Inflammatory macrophage treated with lipopolysaccharide for 4 hours (primary cell): ENCODE measurements around the gene ICAM1.
"Not testable (repeated sequence)": the region's sequence is repeated elsewhere in the genome, so short reads cannot be mapped to it uniquely, and the experiment has no call there.

ENCODE experiments used
- DNase-seq: peaks from one replicate; pipeline ENCODE4 v3.0.0-alpha.2; 2020

ICAM1 gene

DNA sequence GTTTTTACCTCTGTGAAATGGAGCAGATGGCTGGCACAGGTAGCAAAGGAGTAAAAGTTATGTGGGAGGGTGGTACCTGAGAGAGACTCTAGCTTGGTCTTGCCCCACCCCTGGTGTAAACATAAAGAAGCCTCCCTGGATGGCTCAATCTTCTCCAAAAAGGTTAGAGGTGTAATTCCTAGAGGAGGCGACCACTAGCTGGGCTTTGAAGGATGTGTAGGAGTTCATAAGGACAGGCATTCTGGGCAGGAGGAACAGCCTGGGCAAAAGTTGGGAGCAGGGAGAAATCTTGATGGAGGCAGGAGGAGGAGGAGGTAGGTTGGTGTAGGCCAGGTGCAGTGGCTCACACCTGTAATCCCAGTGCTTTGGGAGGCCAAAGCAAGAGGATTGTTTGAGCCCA is 8.0 kb downstream of the ICAM1 start:
- DNase-seq: no peak

DNA sequence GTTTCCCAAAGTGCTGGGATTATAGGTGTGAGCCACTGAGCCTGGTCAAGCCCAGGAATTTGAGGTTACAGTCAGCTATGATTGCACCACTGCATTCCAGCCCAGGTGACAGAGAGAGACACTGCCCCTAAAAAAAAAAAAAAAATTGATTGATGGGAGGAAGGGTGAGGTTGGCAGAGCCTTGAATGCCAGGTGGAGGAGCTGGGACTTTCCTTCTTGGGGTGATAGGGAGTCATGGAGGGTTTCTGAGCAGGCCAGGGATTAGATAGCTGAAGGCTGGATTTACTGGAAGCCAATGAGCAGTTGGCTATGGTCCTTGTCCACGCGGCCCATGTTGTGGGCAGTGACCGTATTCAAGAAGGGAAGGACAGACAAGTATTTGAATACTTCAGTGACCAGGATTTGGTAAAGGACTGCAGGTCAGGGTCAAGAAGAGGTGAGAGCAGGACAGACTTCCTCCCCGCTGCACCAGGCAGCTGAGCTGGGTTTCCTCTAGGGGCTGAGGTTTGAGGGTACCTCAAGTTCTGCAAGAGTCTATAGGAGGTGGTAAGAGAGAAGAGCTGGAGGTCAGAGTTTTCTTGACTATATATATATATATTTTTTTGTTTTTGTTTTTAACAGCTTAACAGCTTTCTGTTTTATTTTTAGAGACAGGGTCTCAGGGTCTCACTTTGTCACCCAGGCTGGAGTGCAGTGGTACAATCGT is 9.0 kb downstream of the ICAM1 start:
- DNase-seq: no peak

DNA sequence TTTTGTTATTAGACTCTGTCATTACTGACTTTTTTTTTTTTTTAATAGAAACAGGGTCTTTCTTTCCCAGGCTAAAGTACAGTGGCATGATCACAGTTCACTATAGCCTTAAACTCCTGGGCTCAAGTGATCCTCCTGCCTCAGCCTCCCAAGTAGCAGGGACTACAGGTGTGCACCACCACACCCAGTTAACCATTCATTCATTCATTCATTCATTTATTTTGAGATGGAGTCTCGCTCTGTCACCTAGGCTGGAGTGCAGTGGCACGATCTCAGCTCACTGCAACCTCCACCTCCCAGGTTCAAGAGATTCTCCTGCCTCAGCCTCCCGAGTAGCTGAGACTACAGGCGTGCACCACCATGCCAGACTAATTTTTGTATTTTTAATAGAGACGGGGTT is 11.1 kb downstream of the ICAM1 start:
- not testable (repeated sequence) for DNase-seq

DNA sequence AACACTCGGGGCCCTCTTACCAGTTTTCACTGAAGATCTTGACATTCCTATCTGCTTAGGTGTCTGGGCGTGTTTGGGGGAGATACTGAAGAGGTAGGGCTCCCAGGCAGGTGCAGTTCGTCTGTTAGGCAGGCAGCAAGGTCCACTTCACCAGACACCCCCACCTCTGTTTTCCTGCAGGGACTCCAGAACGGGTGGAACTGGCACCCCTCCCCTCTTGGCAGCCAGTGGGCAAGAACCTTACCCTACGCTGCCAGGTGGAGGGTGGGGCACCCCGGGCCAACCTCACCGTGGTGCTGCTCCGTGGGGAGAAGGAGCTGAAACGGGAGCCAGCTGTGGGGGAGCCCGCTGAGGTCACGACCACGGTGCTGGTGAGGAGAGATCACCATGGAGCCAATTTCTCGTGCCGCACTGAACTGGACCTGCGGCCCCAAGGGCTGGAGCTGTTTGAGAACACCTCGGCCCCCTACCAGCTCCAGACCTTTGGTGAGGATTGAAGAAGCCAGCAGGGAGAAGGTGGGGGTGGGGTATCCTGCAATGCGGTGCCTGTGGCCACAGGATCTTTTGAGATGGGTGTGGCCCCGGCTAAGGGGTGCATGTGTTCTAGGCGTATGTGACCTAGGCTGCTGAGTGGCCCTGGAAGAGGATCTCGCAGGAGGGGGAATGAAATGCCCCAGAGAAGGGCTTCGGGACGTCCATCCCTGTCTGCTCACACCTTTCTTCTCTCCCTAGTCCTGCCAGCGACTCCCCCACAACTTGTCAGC is 12.6 kb downstream of the ICAM1 start:
- no peak for DNase-seq

DNA sequence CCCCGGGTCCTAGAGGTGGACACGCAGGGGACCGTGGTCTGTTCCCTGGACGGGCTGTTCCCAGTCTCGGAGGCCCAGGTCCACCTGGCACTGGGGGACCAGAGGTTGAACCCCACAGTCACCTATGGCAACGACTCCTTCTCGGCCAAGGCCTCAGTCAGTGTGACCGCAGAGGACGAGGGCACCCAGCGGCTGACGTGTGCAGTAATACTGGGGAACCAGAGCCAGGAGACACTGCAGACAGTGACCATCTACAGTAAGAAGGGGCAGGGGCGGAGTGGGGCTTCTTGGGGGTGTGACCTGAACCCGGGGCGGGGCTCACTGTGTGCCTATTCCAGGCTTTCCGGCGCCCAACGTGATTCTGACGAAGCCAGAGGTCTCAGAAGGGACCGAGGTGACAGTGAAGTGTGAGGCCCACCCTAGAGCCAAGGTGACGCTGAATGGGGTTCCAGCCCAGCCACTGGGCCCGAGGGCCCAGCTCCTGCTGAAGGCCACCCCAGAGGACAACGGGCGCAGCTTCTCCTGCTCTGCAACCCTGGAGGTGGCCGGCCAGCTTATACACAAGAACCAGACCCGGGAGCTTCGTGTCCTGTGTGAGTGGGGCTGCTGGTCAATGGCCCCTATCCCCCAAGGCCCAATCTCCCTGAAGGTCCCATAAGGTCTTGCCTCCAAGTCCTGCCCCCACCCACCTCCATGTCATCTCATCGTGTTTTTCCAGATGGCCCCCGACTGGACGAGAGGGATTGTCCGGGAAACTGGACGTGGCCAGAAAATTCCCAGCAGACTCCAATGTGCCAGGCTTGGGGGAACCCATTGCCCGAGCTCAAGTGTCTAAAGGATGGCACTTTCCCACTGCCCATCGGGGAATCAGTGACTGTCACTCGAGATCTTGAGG is 13.4 kb downstream of the ICAM1 start:
- no peak for DNase-seq

DNA sequence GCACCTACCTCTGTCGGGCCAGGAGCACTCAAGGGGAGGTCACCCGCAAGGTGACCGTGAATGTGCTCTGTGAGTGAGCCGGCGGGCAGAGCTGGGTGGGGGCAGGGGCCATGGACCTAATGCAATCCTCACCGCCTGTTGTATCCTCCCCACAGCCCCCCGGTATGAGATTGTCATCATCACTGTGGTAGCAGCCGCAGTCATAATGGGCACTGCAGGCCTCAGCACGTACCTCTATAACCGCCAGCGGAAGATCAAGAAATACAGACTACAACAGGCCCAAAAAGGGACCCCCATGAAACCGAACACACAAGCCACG is 14.0 kb downstream of the ICAM1 start:
- DNase-seq: no peak

DNA sequence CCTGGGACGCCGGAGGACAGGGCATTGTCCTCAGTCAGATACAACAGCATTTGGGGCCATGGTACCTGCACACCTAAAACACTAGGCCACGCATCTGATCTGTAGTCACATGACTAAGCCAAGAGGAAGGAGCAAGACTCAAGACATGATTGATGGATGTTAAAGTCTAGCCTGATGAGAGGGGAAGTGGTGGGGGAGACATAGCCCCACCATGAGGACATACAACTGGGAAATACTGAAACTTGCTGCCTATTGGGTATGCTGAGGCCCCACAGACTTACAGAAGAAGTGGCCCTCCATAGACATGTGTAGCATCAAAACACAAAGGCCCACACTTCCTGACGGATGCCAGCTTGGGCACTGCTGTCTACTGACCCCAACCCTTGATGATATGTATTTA is 14.5 kb downstream of the ICAM1 start:
- DNase-seq: no peak

DNA sequence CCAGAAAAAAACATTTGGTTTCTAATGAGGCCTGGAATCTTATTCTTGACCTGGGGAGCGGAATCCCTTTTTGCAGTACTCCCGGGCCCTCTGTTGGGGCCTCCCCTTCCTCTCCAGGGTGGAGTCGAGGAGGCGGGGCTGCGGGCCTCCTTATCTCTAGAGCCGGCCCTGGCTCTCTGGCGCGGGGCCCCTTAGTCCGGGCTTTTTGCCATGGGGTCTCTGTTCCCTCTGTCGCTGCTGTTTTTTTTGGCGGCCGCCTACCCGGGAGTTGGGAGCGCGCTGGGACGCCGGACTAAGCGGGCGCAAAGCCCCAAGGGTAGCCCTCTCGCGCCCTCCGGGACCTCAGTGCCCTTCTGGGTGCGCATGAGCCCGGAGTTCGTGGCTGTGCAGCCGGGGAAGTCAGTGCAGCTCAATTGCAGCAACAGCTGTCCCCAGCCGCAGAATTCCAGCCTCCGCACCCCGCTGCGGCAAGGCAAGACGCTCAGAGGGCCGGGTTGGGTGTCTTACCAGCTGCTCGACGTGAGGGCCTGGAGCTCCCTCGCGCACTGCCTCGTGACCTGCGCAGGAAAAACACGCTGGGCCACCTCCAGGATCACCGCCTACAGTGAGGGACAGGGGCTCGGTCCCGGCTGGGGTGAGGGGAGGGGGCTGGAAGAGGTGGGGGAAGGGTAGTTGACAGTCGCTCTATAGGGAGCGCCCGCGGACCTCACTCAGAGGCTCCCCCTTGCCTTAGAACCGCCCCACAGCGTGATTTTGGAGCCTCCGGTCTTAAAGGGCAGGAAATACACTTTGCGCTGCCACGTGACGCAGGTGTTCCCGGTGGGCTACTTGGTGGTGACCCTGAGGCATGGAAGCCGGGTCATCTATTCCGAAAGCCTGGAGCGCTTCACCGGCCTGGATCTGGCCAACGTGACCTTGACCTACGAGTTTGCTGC is 16.1 kb downstream of the ICAM1 start, which contains the start of gene ICAM4:
Gene ICAM4, plus strand, starts transcription at position 153 of the 935 bp plus-strand sequence. Its CDS starts 58 bp downstream, at position 211.
- peak; percentile 74 for DNase-seq

DNA sequence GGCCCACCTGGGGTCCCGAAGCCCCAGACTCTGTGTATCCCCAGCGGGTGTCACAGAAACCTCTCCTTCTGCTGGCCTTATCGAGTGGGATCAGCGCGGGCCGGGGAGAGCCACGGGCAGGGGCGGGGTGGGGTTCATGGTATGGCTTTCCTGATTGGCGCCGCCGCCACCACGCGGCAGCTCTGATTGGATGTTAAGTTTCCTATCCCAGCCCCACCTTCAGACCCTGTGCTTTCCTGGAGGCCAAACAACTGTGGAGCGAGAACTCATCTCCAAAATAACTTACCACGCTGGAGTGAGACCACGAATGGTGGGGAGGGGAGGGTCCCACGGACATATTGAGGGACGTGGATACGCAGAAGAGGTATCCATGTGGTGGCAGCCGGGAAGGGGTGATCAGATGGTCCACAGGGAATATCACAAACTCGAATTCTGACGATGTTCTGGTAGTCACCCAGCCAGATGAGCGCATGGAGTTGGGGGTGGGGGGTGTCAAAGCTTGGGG is 17.8 kb downstream of the ICAM1 start:
- DNase-seq: peak; percentile 66

DNA sequence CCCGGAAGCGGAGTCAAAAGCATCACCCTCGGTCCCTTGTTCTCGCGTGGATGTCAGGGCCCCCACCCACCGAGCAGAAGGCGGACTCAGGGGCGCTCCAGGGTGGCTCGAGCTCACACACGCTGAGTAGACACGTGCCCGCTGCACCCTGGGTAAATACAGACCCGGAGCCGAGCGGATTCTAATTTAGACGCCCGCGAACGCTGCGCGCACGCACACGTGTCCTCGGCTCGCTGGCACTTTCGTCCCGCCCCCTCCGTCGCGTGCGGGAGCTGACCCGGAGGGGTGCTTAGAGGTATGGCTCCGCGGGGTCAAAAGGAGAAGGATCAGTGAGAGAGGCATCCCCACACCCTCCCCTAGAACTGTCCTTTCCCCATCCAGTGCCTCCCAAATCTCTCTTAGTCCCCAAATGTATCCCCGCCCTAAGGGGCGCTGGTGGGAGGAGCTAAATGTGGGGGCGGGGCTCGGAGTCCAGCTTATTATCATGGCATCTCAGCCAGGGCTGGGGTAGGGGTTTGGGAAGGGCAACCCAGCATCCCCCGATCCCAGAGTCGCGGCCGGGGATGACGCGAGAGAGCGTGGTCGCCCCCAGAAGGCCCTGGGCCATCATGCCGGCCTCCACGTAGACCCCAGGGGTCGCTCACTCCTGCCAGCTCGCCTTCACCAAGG is 18.4 kb downstream of the ICAM1 start:
- DNase-seq: peak; percentile 61

DNA sequence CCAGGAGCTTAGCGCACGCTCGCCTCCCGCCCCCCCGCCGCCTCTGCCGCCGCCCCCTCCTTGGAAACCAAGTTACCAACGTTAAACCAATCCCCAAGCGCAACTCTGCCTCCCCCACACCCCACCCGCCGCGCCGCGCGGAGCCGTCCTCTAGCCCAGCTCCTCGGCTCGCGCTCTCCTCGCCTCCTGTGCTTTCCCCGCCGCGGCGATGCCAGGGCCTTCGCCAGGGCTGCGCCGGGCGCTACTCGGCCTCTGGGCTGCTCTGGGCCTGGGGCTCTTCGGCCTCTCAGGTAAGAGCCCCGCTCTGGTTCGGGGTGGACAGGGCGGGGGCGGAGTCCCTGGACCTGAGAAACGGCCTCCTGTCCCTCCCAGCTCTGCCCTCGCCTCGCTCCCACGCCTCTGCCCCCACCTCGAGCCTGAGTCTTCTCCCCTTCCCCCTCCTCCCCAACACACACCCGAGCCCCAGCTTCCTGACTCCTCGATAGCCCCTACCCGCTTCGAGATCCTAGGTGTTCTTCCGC is 19.0 kb downstream of the ICAM1 start, which contains the start of gene ICAM5:
Gene ICAM5, plus strand, starts transcription at position 117 of the 521 bp plus-strand sequence. Its CDS starts 92 bp downstream, at position 209.
- peak; percentile 35 for DNase-seq

DNA sequence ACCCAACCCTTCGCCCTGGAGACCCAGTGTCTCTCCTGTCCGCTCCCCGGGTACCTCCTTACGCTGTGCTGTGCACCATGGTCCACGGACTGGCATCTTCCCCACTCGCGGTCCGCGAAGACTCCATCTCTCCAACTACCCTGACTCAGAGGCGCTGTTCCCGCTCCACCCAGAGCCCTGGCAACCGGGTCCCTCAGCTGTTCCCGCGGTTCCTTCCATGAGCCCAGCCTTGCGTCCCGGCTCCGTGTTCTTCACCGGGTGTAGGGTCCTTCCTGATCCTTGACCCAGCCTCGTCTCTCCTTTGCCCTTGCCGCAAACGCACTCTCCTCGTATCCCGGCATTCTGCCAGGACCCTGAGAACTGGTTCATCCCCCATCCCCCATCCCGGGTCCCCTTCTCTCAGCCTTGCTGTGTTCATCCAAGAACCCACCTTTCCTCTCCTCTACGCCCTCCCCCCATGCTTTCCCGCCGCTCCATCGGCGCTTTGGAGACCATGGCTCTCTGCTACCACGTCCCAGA is 19.5 kb downstream of the ICAM1 start:
- DNase-seq: no peak

DNA sequence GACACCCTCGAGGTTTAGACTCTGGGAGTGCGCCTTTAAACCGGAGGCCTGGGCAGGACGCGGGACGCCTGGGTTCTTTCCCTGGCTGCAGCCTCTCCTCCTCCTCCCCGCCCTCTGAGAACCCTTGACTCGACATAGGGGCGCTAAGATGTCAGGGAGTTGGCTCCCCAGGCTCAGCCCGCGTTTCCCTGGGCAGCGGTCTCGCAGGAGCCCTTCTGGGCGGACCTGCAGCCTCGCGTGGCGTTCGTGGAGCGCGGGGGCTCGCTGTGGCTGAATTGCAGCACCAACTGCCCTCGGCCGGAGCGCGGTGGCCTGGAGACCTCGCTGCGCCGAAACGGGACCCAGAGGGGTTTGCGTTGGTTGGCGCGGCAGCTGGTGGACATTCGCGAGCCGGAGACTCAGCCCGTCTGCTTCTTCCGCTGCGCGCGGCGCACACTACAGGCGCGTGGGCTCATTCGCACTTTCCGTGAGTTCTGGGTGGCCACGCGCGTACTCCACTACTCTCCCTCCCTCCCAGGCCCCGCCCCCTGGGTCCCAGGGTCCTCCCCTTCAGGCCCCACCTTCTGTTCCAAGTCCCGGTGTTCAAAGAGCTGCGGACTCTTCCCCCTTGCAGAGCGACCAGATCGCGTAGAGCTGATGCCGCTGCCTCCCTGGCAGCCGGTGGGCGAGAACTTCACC is 20.1 kb downstream of the ICAM1 start:
- DNase-seq: peak; percentile 58

DNA sequence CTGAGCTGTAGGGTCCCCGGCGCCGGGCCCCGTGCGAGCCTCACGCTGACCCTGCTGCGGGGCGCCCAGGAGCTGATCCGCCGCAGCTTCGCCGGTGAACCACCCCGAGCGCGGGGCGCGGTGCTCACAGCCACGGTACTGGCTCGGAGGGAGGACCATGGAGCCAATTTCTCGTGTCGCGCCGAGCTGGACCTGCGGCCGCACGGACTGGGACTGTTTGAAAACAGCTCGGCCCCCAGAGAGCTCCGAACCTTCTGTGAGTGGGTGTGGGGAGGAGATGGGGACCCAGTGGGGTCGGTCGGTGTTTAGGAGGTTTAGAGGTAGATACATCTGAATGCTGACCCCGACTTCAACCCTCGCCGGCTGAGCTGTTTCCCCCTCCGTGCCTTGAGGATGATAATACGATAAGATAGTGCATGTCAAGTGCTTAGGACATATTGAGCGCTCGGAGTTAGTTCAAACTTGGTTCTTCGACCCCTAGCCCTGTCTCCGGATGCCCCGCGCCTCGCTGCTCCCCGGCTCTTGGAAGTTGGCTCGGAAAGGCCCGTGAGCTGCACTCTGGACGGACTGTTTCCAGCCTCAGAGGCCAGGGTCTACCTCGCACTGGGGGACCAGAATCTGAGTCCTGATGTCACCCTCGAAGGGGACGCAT is 20.8 kb downstream of the ICAM1 start:
- DNase-seq: no peak

DNA sequence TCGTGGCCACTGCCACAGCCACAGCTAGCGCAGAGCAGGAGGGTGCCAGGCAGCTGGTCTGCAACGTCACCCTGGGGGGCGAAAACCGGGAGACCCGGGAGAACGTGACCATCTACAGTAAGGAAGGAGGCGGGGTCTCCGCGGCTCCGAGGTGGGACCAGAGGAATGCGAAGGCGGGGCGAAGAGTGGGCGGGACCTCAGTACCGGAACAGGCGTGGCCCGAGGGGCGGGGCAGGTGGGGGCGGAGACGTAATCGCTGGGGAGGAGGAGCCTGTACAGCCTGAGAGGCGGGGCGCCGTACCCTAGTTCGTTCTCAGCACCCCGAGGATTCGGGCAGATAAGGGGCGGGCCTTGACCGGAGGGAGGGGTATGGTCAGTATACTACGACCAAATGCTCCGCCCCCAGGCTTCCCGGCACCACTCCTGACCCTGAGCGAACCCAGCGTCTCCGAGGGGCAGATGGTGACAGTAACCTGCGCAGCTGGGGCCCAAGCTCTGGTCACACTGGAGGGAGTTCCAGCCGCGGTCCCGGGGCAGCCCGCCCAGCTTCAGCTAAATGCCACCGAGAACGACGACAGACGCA is 21.4 kb downstream of the ICAM1 start:
- peak; percentile 91 for DNase-seq

DNA sequence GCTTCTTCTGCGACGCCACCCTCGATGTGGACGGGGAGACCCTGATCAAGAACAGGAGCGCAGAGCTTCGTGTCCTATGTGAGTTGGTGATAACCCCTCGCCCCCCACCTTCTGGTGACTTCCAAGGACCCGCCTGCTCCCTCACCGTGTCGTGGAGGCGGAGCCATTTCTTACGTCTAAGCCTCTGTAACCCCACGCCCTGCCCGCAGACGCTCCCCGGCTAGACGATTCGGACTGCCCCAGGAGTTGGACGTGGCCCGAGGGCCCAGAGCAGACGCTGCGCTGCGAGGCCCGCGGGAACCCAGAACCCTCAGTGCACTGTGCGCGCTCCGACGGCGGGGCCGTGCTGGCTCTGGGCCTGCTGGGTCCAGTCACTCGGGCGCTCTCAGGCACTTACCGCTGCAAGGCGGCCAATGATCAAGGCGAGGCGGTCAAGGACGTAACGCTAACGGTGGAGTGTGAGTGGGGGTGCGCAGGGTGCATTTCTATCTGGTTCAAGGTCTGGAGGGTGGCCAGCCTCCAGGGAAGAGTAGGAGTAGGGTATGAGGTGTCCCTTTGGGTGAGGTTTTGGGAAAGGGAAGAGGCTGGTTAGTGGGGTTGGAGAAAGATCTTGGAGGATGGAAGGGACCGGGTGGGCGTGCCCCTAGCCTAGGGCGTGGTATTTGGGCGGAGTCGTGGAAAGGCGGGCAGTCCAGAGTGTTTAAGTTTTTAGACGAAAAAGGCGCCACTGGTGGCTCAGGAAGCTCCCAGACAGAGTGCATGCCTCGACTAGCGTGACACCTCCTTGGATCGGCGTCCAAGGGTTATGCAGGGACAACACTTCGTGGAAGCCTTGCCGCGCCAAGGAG is 22.1 kb downstream of the ICAM1 start:
- peak; percentile 24 for DNase-seq

DNA sequence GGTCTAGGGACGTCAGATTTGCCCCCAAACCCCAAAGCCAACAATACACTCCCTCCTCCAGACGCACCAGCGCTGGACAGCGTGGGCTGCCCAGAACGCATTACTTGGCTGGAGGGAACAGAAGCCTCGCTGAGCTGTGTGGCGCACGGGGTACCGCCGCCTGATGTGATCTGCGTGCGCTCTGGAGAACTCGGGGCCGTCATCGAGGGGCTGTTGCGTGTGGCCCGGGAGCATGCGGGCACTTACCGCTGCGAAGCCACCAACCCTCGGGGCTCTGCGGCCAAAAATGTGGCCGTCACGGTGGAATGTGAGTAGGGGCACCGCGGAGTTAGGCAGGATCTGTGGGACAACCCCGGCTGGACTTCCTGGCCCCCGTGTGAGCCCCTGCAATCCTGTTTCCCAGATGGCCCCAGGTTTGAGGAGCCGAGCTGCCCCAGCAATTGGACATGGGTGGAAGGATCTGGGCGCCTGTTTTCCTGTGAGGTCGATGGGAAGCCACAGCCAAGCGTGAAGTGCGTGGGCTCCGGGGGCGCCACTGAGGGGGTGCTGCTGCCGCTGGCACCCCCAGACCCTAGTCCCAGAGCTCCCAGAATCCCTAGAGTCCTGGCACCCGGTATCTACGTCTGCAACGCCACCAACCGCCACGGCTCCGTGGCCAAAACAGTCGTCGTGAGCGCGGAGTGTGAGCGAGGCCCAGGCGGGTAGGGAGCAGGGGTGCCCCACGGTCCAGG is 22.9 kb downstream of the ICAM1 start:
- no peak for DNase-seq

DNA sequence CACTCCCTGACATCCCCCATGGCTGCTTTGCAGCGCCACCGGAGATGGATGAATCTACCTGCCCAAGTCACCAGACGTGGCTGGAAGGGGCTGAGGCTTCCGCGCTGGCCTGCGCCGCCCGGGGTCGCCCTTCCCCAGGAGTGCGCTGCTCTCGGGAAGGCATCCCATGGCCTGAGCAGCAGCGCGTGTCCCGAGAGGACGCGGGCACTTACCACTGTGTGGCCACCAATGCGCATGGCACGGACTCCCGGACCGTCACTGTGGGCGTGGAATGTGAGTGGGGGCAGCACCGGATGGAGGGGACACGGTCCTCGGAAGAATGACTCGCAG is 23.4 kb downstream of the ICAM1 start:
- no peak for DNase-seq
